ENCODE data around the gene RACK1.

The RACK1 gene

DNA sequence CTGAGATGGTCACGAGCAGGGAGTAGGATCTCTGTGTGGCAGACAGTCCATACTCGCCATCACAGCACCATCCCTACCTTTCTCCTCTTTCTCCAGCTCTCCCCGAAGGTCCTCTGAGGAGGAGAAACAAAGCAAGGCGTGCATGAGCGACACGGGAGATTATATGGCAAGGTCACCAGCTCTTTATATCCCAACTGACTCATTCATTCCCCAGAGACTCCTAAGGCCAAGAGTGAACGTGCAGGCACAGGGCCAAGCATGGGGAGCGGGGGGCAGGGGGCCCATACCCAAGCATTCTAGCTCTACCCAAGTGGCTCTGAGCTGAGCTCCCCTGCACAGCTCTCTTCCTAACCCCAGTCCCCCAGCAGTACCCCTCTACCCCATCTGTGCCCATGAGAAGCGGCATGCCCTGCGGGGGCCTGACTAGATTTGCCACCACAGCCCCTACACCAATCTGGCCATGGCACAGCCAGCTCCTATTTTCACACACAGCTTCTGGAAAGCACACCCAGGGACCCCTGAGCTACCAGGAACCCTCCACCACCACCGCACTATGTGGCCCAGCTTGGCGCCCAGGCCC, 45.5 kb downstream of the RACK1 start:
- DNase-seq (ENCODE audit: low read depth in 2 of 2): no peak

DNA sequence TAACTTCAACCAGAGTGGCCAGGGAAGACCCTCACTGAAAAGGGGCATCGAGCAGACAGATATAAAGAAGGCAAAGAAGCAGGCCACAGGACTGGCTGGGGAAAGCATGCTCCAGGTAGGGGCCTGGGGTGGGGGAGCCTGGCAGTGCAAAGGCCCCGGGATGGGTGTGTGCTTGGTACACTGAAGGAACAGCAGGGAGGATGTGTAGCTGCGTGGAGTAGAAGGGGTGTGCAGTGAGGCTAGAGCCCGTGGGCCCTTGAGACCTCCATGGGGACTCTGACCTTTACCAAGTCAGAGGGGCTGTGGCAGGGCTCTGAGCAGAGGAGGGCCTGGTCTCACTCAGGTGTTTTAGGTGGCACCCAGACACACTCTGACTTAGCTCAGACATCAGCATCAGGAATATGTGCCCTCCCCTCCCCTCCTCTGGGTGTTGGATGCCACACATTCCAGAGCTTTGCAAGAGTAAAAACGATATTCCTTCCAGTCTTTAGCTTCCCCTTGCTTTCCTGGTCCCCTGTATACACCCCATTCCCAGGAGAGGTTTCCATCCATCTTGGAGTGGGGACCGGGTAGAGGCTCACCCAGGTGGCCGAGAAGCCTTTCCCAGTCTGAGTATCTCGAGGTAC, 46.3 kb downstream of the RACK1 start:
- DNase-seq (ENCODE audit: low read depth in 2 of 2): no peak

DNA sequence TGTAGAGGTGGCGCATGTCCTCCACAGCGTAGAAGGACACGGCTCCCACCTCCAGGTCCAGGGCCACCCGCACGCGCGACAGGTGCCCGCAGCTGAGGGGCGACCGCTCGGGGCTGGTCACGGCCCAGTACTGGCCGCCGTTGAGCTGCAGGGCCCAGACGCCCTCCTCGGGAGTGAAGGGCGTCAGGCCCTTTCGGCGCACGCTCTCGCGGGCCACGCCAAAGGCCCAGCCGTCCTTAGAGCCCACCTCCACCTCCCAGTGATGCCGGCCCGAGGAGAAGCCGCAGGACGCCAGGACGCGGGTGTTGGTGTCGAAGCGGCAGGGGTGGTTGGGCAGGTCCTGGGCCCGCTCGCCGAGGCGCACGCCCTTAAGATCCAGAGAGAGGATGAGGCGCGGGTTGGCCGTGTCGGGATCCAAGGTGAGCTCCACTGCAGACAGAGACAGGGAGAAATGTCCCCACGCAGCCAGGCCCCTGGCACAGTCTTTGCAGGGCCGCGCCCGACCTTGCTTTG, 48.4 kb downstream of the RACK1 start:
- DNase-seq (ENCODE audit: low read depth in 2 of 2): no peak

DNA sequence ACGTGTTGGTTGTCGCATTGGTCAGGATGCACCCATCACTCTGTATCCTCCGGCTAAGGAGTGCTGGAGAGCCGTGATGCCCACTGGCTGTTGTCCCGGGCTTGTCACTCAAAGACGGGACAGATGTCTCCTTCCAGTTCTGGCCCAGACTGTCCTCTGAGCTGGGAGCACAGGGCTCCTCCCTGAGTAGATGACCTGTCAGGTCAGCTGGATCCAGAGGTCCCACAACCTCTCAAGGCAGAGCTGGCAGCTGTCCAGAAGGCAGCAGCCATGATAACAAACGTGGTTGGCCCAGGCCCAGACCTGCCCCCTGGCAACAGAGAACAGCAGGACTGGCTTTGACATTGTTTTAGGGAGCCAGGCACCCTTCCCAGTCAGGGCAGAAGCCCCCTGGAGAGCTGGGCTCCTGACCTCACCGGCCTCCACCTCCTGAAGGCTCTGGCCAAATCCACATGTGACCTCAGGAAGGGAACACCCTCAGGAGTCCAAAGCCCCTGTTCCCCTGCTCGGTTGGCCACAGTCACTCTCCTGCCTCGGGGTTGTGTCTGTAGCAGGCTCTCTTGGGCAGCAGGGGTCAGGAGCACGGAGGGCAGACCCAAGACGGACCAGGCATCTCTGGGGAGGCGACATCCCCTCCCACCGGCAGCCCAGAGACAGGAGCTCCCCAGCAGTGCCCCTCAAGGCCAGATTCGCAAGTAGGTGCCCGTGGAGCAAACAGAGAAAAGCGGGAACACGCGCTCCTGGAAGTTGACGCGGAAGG, 49.0 kb downstream of the RACK1 start:
- DNase-seq (ENCODE audit: low read depth in 2 of 2): no peak

DNA sequence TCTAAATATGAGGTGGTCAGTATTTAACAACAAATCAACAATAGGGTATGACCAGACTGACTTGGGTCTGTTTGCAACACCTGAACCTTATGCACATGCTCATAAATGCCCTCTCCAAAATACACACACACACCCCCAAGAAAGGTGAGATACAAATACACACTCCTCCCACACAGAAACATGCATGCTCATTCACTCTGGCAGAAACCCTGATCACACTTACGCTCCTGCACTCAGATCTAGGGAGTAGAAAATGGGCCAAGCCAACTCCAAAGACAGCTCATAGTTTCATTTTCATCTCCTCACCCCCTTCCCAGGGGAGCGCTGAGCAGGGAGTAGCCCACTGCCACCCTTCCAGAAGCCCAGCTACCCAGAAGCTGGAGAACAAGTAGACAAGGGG, 50.0 kb downstream of the RACK1 start:
- DNase-seq (ENCODE audit: low read depth in 2 of 2): no peak

DNA sequence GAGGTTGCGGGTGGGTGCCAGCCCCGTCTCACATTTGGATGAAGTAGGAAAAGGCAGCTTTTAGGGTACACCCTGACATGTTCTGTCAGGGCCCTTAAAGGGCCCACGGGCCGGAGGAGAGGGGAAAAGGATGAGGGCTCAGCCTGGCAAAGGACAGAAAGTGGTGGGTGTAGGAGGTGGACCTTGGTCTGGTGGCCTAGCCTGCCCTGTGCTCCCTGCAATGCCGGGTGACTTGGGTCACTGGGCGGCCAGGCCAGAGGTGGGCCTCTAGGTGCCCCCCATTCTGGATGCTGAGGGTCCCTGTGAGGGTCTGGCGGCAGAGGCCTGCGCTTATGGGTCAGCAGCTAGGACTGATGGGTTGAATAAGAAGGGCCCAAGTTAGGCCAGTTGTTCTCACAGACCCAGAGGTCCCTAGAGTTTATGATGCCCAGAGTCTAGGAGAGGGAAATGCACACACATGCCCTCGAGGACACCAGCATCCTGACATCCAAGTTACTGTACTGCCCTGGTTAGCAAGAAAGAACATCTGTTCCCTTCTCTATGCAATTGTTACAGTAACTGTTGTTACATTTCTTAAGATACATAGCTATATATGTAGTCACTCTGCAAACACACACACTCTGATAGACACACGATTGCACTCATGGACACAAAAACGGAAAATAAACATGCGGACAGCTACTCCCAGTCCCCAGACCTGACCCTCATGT, 51.2 kb downstream of the RACK1 start:
- DNase-seq (ENCODE audit: low read depth in 2 of 2): no peak

DNA sequence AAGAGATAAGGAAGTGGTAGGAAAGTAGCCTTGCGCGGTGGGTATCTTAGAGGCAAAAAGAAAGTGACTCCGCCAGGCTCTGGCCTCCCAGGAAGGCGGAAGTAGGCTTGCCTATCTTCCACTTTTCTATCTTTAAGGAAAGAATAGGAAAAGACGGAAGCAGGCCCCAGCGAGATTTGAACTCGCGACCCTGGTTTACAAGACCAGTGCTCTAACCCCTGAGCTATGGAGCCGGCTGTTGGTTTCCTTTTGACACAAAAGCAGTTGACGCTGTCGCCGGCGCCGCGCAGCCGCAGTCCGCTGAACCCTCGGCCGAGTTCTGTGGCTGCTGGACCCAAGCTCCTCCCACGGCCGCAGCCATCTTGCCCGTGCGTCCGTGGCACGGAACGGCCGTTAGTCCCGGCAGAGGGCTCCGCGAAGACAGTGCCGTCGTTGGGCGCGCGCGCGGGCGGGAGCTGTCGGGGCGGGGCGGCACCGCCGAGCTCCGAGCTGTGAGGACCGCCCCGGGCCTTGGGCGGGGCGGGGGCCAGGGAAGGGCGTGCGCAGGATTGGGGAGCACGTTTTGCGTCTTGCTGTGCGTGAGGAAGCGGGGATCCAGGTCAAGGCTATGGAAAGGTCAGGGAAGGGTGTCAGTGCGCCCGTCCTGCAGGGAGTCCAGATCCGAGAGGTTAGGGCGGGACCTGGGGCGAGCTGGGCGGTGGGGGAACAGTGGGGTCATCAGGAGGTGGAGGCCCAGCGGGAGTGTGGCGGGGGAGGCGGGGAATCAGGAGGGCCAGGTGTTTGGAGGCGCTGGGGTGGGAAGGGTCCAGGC, 52.0 kb downstream of the RACK1 start:
- DNase-seq (ENCODE audit: low read depth in 2 of 2): peak; percentile 90 to 92

DNA sequence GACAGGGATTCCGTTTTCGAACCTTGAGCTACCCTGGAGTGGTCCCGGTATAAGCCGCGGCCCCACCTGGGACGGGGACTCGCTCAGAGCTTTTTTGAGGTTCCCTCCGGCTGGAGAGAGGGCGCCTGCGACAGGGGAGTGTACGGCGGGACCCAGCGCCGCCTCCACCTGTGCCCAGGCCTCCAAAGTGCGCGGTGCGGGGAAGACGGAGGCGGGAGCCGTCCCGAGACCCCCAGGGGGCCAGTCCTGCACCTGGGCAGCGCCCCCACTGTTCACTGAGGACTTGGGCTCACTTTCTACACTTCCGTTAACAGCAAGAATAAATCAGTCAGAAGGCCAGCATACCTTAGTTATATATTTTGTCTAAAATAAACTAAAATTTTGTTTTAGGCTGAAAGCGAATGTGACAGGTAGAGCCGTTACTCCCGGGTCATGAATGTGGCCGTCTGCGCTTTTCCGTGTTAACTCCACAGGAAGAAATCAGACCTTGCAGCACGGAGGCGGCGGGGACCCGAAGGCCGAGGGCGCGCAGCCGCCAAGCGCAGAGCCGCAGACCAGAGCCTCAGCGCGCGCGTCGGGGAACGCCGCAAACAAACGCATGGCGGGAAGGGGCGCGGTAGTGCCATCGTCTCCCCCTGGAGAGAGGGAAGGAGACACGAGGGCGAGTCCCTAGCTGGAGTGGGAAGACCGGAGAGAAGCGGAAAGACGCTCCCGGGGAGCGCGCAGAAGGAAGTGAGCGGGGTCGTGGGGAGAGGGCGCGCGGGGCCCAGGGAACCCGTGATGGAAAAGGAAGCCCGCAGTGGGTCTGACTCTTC, 52.8 kb downstream of the RACK1 start:
- DNase-seq (ENCODE audit: low read depth in 2 of 2): no peak

DNA sequence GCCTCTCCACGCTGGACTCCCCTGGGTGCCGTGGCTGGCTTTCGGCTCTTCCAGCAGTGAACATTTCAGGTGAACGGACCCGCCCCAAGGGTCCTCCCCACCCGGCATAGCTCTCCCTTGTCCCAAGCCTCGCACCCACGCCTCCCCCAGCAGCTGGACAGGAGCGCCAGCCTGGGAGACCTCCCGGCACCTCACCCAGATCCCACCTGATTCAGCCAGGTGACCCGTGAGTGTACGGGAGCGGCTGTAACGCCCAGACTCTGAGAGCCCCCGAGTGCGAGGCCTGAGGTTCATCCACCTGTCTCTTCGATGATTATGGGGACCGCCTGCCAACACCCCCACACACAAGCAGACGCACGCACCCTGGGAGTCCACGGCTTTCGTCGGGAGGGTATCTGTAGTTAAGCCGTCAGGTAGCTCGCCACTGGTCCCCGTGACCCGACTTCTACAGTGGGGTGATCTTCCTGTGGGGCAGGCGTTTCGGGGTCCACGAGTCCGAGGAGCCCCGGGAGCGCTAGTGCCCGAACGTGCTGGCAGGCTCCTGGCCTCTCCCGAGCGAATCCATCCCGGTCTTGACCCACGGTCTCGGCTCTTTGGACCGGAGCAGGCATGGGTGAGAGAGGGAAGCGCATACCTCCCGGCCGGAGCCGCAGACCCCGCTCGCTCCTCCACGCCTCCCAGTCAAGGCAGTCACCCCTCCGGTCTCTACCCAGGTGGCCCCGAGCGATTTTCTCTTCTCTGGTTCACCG, 53.6 kb downstream of the RACK1 start:
- DNase-seq (ENCODE audit: low read depth in 2 of 2): no peak

DNA sequence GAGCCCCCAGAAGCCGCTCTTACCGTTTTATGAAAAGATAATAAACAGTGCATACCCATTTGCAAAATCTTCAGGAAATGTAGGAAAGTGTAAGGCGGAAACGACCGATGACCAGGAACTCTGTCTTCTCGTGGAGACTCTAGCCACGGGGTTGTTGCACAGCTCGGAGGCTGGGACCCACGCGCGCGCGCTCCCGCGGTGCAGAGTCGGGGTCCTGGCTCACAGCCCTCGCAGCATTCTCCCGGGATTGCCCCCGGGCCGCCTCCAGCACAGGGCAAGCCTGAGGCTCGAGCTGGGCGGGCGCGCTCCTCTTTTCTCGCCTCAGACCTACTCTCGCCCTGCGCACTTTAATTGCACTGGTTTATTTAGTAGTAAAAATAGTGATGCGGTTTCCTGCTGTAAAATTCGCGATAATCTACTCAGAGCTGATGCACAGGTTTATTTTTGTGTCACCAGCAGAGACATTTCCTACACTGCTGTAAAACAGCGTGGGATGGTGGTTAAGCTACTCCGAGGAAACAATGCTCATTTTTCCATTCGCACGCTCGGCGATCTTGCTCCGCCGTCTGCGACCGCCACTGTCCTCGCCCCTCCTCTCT, 54.2 kb downstream of the RACK1 start:
- DNase-seq (ENCODE audit: low read depth in 2 of 2): peak in 1 of 2 donors; percentile 51

DNA sequence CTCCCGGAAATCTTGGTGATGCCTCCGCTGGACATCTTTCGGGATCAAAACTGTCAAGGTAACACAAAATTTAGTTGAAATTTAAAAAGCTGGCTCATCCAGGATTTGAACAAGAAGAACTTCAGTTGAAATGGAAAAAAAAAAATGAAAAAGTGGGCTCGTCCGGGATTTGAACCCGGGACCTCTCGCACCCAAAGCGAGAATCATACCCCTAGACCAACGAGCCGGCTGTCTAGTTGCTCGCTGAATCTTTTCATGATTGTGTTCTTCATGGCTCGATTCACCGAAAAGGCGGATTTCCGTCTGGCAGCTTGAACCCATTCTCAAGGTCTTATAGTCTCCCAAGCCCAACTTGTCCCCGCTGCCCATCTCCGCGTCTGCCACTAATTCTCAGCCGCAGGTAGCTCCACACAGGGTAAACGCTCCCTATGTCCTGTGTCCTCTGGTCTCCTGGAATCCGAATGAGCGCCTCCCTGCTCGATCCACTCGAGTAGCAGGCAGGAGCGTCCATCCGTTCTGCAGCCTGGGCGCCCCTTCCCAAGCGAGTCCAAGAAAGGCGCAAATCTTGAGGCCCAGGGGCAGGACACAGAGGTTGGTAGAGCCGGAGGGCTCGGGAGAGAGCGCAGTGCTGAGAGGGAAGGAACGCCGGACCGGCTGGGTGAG, 54.9 kb downstream of the RACK1 start:
- DNase-seq (ENCODE audit: low read depth in 2 of 2): peak; percentile 60 to 65

DNA sequence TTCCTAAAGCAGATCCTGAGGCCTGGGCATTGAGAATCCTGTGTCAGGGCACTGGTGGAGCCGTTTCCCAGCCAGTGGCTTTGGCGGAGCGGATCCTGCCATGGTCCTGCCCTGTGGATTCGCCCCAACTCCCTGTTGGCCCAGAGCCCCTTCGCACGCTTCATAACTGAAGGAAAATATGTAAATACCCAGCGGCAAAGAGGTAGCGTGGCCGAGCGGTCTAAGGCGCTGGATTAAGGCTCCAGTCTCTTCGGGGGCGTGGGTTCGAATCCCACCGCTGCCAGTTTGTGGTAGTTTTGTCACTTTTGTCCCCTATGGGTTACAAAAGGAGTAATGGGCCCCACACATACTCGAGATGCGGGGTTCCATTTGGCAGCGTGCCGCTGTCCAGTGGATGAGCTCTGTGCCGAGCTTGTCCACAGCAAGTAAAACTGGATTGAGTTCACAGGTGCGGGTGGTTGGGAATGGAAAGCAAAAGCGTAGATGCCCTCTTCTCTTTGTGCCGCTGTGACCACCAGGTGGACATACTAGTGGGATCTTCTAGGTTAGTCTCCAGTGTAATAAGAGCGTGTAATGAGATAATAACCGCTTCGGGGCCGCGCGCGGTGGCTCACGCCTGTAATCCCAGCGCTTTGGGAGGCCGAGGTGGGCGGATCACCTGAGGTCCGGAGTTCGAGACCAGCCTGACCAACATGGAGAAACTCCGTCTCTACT, 56.0 kb downstream of the RACK1 start:
- peak in 1 of 2 donors; percentile 68 for DNase-seq (ENCODE audit: low read depth in 2 of 2)

DNA sequence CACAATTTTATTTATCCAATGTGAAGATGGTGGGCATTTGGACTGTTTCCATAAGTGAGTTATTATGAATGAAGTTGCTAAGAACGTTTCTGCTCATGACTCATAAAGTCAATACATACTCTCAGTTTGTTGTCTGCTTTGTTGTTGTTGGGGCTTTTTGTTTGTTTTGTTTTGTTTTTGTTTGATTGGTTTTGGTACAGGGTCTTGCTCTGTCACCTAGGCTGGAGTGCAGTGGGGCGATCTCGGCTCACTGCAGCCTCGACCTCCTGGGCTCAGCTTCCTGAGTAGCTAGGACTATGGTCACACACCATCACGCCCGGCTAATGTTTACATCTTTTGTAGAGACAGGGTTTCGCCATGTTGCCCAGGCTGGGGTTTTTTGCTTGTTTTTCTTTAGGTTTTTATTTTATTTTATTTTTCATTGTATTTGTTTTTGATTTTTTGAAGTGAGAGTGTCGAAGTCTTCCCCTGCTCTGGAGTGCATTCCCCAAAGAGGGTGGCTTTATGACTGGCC, 56.7 kb downstream of the RACK1 start:
- DNase-seq (ENCODE audit: low read depth in 2 of 2): no peak
